CD1c-positive myeloid dendritic cell (primary cell): Measurements from ENCODE around the gene PTPDC1.
"Not testable (repeated sequence)": the region's sequence is repeated elsewhere in the genome, so short reads cannot be mapped to it uniquely, and the experiment has no call there.

ENCODE experiments used
- DNase-seq: peaks from one replicate; pipeline ENCODE4 v3.0.0-alpha.2; 2016; ENCODE audit errors: extremely low spot score

Gene PTPDC1

GRCh38 chr9:94094219-94095145 lies 10.2 kb downstream of the PTPDC1 start:
- not testable (repeated sequence) for DNase-seq

GRCh38 chr9:94096819-94097577 lies 12.7 kb downstream of the PTPDC1 start:
- DNase-seq: no peak

GRCh38 chr9:94097788-94098414 lies 13.6 kb downstream of the PTPDC1 start:
- no peak for DNase-seq

GRCh38 chr9:94100152-94100879 lies 16.1 kb downstream of the PTPDC1 start:
- no peak for DNase-seq

GRCh38 chr9:94101162-94101853 lies 17.0 kb downstream of the PTPDC1 start:
- DNase-seq: no peak

GRCh38 chr9:94108584-94108983 lies 24.3 kb downstream of the PTPDC1 start:
- no peak for DNase-seq

GRCh38 chr9:94110821-94111252 lies 26.6 kb downstream of the PTPDC1 start:
- no peak for DNase-seq

GRCh38 chr9:94111446-94111845 lies 27.2 kb downstream of the PTPDC1 start:
- no peak for DNase-seq

- DNase-seq: no peak
These were observed 28.6 kb downstream of the PTPDC1 start for GRCh38 chr9:94112716-94113465.

GRCh38 chr9:94120088-94120487 lies 35.8 kb downstream of the PTPDC1 start:
- DNase-seq: not testable (repeated sequence)

GRCh38 chr9:94120854-94121376 lies 36.7 kb downstream of the PTPDC1 start:
- DNase-seq: no peak

- no peak for DNase-seq
These were observed 42.6 kb downstream of the PTPDC1 start for GRCh38 chr9:94126844-94127243.

GRCh38 chr9:94127806-94128205 lies 43.5 kb downstream of the PTPDC1 start:
- no peak for DNase-seq

GRCh38 chr9:94128580-94128979 lies 44.3 kb downstream of the PTPDC1 start:
- no peak for DNase-seq

- no peak for DNase-seq
These were observed 50.4 kb downstream of the PTPDC1 start for GRCh38 chr9:94134629-94135028.

- no peak for DNase-seq
These were observed 51.0 kb downstream of the PTPDC1 start for GRCh38 chr9:94135222-94135621.

- DNase-seq: no peak
These were observed 55.6 kb downstream of the PTPDC1 start for GRCh38 chr9:94139672-94140417.

- no peak for DNase-seq
These were observed 56.1 kb downstream of the PTPDC1 start for GRCh38 chr9:94140418-94140780.
